GM21381 (cell line): ENCODE measurements around the gene C1orf105.
"Not testable (repeated sequence)": the region's sequence is repeated elsewhere in the genome, so short reads cannot be mapped to it uniquely, and the experiment has no call there.

Source experiments
- ATAC-seq: cut with Tn5 transposase; IDR thresholded peaks from one replicate; pipeline ENCODE4 v1.9.1; 2021; ENCODE audit warnings: mild to moderate bottlenecking, moderate library complexity; ENCODE audit not compliant: unreplicated experiment

The C1orf105 gene, protein sequence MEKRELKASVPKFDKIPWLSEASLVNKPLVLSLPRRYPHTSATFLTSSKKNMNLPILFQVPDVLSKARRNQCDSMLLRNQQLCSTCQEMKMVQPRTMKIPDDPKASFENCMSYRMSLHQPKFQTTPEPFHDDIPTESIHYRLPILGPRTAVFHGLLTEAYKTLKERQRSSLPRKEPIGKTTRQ

DNA sequence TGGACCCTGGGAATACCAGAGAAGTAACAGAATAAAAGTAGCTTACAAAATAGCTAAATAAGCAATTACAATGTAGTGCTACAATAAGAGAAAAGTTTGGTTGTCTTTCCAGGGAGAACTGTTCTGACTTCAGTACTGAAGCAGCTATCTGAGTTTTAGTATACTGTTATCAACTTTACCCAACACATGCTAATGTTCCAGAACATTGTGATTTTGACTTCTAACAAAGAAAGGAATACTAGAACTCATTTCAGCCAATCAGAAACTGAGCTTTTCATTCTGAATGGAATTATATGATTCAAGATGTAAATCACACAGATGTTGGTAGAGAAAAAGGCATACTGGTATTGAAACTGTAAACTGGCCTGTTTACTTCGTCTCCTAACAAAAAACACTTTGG lies at the start of gene C1orf105:
C1orf105 (plus strand) TSS at position 301 of the 400 bp plus-strand sequence. CDS start 201 bp downstream, outside the sequence.
- ATAC-seq: no peak

DNA sequence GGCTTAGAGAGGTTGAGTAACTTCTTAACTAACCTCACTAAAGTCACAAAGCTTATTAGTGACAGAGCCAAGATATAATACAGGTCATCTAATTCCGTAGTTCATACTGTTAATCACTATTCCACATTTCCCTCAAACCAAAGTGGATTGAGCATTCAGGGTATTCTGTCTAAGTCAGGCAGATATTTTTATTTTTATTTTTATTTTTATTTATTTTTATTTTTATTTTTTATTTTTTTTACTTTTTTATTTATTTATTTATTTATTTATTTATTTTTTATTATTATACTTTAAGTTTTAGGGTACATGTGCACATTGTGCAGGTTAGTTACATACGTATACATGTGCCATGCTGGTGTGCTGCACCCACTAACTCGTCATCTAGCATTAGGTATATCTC lies 48.8 kb upstream of the C1orf105 start:
- ATAC-seq: not testable (repeated sequence)

DNA sequence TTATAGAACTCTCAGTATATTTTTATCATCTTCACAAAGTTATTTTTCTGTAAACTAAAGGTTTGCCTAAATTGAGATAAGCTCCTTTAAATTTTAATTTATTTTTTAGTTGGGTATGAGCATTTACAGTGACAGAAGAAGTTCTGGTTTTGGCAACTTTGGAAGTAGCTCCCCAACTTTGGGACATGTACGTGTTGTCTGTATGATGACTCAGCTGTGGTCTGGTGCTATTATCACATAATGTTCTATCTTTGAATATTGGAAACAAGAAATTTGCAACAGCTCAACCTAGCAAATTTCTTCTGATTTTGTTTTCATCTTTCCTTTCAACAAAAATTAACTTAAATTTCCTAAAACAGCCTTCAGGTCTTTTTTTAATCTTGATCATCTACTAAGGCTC lies 46.6 kb upstream of the C1orf105 start:
- no peak for ATAC-seq

DNA sequence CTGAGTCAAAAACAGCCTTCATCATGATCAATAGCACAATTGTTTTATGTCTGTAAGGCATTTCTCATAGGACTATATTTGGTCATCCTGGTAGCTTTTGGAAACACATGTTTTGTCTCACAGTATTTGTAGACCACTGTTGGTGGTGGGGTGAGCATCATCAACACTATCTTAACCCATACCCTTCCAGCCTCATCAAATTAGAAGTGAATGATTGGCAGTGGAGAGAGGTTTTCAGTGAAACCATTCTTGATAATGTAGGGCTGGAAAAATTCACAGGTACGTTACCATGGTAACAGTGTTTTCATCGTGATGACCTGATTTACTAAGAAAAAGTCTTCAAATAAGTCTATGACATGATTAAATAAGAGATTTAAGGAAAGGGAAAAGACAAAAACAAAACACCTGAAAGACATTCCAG lies 45.3 kb upstream of the C1orf105 start:
- ATAC-seq: no peak

DNA sequence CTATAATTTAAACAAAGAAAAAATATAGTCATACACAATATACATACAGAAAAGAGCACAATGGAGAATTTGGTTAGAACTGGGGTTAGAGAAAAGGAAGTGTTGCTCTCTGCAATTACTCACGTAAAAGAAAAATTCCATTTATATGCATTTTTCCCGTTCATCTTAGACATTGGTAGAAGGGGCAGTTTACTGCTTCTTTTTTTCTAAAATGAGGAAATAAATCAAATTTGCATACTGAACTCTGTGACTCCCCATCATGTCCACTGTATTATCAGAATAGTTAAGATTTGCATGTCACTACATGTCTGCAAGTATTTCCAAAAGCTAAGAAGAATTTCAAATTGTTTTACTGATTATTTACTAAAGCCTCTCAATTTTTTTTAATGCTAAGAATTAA lies 44.1 kb upstream of the C1orf105 start:
- no peak for ATAC-seq

DNA sequence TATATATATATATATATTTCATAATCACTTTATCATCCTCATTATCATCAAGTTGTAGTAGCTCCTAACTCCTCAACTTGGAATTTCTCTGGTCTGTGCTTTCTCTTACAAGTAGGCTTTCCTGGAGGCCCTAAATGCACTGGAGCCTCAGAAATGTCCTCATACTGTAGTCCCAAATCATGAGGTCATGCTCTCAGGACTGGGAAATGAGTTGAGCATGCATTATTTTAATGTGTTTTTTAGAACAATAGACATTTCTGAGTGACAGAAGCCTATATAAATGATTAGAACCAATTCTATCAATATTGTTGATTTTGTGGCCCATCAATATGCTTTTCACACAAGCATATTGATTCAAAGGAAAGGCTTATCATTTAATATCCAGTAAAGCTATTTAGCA lies 42.9 kb upstream of the C1orf105 start:
- no peak for ATAC-seq

DNA sequence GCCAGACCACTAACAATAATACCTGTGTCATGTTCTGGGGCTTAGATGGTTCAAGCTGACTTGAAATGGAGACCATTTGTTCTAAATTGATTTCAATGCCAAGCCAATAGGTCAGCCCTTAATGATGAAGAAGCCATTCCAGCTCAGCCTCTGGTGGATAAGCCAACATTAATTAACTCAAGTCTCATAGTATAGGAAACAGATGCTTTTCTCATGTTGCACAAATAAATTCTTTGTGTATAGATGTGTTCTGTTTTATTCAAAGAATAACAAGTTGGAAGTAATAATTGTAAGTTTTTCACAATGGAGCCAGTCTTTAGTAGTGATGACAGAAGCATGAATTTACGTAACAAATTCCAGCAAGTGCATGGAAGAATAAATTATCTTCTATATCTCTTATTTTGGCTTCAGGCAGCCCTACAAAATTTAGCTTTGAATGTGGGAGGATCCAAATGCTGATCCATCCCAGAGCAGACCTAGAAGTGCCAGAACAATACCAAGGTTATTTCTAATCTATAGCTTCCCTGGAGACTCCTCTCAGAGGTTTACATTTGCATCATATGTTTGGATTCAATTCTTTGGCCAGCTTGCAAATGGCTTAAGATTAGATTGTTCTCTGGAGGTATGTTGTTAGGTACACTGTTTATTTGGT lies 42.2 kb upstream of the C1orf105 start:
- ATAC-seq: no peak

DNA sequence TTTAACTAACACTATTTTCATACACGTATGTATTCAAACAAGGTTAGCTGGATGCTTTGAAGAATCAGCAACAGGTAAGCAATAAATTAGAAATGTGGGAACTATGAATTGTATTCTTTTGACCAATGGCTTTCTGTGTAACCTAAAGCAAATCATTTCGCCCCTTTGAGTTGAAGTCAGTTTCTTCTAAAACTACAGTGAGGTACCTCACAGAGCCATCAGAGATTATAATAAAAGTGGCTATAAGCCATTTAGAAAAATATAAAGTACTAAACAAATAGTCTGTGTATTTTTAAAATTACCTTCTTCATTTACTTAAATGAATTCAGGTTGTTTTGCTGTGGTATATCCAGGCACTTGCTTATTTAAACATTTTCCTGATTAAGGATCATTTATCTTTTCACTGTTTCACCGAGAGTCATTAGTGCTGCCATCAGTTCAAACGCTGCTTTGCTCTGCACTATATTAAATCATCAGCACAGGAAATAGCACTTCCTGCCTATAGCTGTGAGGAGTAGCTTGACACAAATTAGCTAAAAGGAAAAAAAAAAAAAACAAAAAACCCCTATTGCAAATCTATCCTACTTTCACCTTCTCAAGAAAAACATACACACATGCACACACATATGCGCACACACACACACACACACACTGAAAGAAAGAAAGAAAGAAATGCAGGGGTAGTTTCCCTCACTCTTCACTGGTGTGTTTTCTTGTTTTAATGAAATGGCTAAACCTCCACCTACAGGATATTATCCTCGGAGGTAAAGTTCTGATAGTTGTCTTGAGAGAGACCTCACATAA lies 39.8 kb upstream of the C1orf105 start:
- ATAC-seq: peak; percentile 91

DNA sequence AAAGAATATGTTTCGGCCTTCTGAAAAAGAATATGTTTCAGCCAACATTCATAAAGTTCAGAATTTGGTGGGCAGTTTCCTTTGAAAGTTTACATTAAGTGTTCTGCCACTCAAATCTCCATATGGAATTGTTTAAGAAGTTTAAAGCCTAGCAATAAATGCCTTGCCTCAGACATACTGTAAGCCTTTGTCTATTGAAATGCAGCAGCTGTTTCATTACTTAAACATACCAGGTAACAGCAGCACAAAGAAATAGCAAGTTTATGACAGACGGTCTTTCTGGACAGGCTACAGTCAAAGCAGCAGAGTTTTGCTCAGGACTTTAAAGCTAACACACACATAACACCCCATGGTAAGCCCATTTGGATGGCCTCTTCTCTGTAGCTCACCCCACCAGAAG lies 38.5 kb upstream of the C1orf105 start:
- ATAC-seq: no peak

DNA sequence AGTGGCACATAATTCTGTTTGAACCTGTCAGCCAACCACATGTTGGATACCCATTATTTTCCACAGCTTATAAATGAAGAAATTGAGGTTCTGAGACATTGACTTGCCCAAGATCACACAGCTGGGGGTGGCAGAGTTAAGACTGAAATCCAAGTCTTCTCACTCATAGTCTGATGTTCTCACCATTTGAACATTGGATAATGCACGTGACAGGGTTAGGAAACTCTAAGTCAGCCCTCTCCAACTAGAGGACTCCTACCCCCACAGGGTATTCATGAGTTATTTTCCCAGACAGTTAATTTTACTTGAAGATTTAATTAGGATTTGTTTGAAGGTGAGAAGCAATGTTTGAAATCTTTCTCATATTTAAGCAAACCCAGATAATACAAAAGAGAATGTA lies 38.1 kb upstream of the C1orf105 start:
- ATAC-seq: no peak

DNA sequence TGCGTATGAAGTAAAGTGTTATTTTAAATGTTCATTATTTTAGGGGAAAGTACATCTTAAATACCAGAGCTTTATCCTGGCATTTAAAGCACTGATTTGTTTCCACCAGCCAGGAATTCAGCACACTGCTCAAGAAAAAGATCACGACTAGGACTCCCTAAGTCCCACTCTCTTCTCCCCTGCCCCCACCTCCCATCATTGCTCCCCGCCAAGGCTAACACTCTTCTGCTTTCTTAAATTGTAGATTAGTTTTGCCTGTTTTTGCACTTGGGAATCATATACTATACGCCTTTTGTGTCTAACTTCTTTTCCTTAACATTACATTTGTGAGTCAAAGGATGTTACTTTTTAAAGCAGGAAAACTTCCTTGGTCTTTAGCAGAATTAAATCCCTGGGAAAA lies 37.5 kb upstream of the C1orf105 start:
- ATAC-seq: no peak

DNA sequence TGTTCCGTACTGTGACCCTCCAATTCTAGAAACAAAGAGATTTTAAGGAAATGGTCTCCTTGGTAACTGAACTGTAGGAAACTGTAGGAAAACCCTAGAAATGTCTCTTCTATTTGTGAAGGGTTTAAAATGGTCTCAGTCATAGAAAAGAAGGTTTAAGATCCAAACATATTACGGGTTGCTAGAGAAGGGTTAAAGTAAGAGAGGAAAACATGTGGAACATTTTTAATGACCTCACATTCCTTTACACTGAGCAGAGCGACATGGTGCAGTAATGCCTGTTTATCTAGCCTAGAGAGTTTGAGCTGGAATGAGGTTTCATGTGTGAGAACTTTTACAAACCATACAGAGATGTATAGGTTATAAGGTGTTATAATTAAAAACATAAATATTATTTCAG lies 36.9 kb upstream of the C1orf105 start:
- ATAC-seq: no peak

DNA sequence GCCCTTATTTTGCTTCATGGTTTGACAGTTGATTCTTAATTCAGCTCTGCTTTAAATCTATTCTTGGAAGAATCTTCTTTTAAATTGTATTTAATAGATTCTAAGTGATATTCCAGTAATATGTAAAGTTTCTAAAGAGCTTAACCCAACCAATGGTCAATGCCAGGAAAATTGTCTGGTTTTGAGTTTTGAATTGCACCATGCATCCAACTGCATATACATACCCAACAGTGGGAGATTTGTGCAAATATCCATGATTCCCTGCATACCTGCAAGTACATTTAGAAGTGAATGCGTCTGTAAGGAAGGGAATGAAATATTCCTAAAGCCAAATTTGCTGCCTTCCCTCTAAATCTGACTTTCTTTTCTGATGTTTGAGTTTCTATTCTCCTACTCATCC lies 35.8 kb upstream of the C1orf105 start:
- ATAC-seq: no peak

DNA sequence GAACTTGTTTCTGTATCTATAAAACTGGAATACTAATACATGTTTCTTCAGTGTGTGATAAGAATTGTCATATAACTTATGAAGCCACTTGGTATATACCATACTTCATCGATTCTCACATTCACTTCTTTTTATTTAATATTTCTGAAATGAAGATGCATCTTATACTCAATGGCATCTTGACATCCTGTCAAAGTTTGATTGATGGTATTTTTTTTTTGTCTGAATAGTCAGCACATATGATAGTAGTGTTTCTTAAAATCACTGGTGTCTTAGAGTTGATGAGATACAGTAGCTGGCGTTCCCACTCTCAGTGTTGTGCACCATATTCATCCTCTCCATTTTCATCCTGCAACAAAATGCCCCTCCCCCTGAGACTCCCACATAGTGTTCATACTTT lies 34.4 kb upstream of the C1orf105 start:
- no peak for ATAC-seq

DNA sequence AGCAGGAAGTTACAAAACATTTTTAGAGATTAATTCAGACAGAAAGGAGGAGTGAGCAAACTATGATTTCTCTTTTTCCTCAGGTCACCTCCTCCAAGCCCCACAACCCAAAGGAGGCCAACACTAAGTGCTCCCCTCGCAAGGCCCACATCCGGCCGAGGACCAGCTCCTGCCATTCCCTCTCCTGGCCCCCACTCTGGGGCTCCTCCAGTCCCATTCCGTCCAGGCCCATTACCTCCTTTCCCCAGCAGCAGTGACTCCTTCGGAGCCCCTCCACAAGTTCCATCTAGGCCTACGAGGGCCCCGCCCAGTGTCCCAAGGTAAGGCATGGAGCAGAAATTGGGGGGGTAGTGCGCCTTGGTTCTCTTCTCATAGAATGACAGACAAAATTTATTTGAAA lies 32.0 kb upstream of the C1orf105 start:
- no peak for ATAC-seq

DNA sequence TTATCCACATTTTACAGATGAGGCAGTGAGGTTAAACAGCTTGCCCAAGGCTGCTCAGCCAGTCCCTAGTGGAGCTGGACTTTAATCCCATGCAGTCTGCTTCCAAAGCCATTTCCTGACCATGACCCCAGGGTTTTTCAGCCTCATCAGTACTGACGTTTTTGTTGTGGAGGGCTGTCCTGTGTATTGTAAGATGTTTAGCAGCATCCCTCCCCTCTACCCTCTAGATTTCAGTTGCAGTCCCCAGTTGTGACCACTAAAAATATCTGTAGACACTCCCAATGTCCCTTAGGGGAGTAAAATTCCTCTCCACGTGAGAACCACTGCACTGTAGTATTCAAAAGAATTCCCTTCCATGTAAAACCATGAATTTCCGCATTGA lies 30.2 kb upstream of the C1orf105 start:
- no peak for ATAC-seq

DNA sequence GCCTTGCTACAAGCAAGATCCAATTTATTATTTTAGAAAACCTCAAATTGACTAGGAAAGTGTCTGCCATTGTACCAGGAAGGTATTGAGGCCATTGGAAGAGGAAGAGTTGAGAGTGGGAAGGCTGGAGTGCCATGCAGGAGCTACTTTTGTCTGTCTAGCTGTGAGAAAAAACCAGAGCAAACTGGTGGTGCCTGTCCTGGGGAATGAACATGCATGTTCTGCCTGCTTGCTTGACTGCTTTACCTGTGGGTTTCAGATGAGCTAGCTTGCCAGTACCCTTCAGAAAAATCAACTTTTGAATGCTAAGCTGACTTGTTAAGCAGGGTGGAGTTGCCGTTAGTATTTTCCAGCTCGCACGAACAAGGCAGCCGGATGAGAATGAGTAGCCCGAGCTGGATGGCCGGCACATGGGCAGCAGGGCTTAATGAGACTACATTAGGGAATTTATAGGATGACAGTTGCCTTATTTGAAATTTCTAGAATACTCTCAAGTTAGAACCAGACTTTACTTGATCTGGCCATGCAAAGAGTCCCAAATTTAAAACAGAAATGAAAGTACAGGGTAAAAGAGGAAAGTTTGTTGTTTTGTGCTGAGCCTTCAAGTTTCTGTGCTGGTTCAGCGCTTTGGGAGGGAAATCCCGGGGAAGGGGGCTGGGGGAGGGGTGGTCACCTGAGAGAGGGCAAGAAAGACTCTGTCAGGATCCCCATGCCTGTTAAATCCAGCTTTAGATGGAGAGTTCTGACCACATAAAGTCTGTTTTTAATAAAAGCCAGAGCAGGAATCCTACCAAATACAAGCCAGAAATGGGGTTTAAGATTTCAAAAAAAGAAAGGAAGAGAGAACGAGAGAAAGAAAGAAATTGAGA lies 29.6 kb upstream of the C1orf105 start:
- ATAC-seq: peak; percentile 68

DNA sequence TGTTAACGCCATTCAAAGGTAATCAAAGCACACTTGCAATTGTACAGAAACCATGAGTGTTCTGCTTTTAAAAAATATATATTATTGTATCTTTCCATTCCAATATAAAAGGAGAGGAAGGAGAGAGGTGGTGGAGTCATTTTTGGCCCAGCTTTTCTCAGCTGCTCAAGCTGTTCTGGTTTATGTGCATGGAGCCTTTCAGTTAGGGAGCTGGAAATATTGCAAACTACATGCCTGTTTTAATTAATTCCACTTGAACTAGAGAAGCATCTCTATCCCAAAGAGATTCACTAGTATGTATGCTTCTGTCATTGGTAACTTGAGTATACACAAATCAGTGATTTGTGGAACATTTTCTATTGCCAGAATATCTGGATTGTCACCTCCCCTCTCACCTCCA lies 28.5 kb upstream of the C1orf105 start:
- ATAC-seq: no peak

DNA sequence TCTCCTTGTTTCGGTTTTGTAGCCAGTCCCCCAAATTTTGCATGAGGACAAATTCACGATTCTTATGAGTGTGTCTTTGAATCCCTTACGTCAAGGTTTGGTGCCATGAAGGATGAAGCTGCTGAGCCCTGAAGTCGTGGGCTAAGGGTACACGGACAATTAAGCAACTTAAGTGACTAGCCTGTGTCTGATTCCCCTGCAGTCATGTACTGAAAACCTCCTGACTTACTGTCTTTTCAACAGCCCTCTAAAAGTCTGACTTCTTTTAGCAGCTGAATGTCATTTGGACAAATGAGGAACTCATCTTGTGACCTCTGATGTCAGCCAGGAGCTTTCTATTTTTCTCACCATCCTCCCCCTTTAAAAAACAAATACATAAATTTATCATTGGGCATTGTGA lies 27.1 kb upstream of the C1orf105 start:
- no peak for ATAC-seq

DNA sequence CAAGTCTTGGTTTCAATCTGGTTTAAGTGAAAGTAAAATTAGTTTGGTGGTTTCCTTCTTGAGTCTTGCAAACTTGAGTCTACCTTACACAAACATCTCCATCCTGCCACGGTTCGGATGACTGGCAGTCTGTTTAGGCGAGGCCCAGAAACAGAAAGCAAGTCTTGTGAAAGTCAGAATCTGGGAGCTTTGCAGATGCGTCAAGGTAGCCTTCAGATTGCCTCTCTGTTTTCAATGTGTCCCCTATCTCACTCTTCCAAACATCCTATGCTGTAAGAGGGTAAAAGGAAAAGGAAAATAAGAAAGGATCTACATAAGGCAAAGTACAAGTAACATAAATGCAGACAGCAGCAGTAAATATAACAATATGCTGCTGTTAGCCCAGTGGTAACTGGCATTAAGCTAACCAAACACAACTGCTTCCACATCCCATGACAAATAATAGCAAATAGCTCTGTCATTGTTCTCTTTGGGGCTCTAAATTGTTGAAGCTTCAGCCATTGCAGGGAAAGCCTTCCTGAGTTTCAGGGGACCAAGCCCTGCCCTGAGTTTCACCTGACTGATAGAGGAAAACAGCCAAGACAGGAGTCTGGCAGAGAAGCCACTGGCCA lies 26.2 kb upstream of the C1orf105 start:
- ATAC-seq: peak; percentile 70

DNA sequence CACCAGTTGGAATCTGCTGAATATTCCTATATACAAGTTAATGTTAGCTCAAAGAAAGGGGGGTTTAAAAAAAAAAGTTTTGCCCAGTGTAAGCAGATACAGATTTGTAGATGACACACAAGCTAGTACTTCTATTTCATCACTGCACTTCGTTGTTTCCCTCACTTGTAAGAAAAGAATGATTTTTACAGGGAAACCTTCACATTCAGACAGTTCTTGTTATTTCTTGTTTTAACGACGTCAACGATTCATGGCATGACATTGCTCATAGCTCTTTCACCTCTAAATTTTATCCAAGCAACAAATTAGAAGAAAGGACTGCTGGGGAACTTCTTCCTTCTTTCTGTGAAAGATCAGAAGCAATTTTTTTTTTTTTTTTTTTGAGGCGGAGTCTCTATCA lies 25.7 kb upstream of the C1orf105 start:
- no peak for ATAC-seq
